ENCODE measurements around the gene C12orf50.
"Not testable (repeated sequence)": the region's sequence is repeated elsewhere in the genome, so short reads cannot be mapped to it uniquely, and the experiment has no call there.

C12orf50 gene

GRCh38 chr12:87988534-87988933 lies 40.7 kb downstream of the C12orf50 start:
- no peak for DNase-seq (ENCODE audit: low read depth)

- DNase-seq (ENCODE audit: low read depth): no peak
These were observed 44.0 kb downstream of the C12orf50 start for GRCh38 chr12:87985069-87985675.

- DNase-seq (ENCODE audit: low read depth): peak; percentile 13
These were observed 47.0 kb downstream of the C12orf50 start for GRCh38 chr12:87982208-87982607.

GRCh38 chr12:87981495-87981894 lies 47.7 kb downstream of the C12orf50 start:
- no peak for DNase-seq (ENCODE audit: low read depth)

GRCh38 chr12:87975879-87976278 lies 53.3 kb downstream of the C12orf50 start:
- no peak for DNase-seq (ENCODE audit: low read depth)

GRCh38 chr12:87967871-87968270 lies 61.3 kb downstream of the C12orf50 start:
- DNase-seq (ENCODE audit: low read depth): no peak

- no peak for DNase-seq (ENCODE audit: low read depth)
These were observed 68.6 kb downstream of the C12orf50 start for GRCh38 chr12:87960566-87960965.

- not testable (repeated sequence) for DNase-seq (ENCODE audit: low read depth)
These were observed 75.2 kb downstream of the C12orf50 start for GRCh38 chr12:87954028-87954427.

GRCh38 chr12:87953256-87953860 lies 75.8 kb downstream of the C12orf50 start:
- DNase-seq (ENCODE audit: low read depth): peak; percentile 51

- no peak for DNase-seq (ENCODE audit: low read depth)
These were observed 76.4 kb downstream of the C12orf50 start for GRCh38 chr12:87952850-87953249.

GRCh38 chr12:87952223-87952622 lies 77.0 kb downstream of the C12orf50 start:
- no peak for DNase-seq (ENCODE audit: low read depth)

- DNase-seq (ENCODE audit: low read depth): no peak
These were observed 85.4 kb downstream of the C12orf50 start for GRCh38 chr12:87943762-87944161.

- no peak for DNase-seq (ENCODE audit: low read depth)
These were observed 86.2 kb downstream of the C12orf50 start for GRCh38 chr12:87943023-87943422.

GRCh38 chr12:87939182-87939581 lies 90.0 kb downstream of the C12orf50 start:
- DNase-seq (ENCODE audit: low read depth): no peak

GRCh38 chr12:87935216-87935615 lies 94.0 kb downstream of the C12orf50 start:
- DNase-seq (ENCODE audit: low read depth): no peak

- DNase-seq (ENCODE audit: low read depth): no peak
These were observed 95.2 kb downstream of the C12orf50 start for GRCh38 chr12:87933991-87934390.

GRCh38 chr12:87931812-87932211 lies 97.4 kb downstream of the C12orf50 start:
- peak; percentile 31 for DNase-seq (ENCODE audit: low read depth)

GRCh38 chr12:87930627-87931026 lies 98.6 kb downstream of the C12orf50 start:
- DNase-seq (ENCODE audit: low read depth): no peak

Measured in stromal cell of bone marrow (primary cell).